Loucy (cell line): ENCODE results near the gene CST3.

Source experiments
- EZH2phosphoT487 ChIP-seq: fragments of 200-600 bp; IDR thresholded peaks from 2 replicates; pipeline ENCODE4 v1.6.1; 2018; ENCODE audit warnings: antibody characterized with exemption, mild to moderate bottlenecking, moderate library complexity, borderline replicate concordance
- TF ChIP-seq, protein P1 (sequence below): fragments of 200-600 bp; sonication (generic); conservative IDR thresholded peaks from 2 replicates; pipeline ENCODE4 v1.5.1; 2014; ENCODE audit warnings: mild to moderate bottlenecking, antibody characterized with exemption, low read length

- TF ChIP-seq, protein P1, sequence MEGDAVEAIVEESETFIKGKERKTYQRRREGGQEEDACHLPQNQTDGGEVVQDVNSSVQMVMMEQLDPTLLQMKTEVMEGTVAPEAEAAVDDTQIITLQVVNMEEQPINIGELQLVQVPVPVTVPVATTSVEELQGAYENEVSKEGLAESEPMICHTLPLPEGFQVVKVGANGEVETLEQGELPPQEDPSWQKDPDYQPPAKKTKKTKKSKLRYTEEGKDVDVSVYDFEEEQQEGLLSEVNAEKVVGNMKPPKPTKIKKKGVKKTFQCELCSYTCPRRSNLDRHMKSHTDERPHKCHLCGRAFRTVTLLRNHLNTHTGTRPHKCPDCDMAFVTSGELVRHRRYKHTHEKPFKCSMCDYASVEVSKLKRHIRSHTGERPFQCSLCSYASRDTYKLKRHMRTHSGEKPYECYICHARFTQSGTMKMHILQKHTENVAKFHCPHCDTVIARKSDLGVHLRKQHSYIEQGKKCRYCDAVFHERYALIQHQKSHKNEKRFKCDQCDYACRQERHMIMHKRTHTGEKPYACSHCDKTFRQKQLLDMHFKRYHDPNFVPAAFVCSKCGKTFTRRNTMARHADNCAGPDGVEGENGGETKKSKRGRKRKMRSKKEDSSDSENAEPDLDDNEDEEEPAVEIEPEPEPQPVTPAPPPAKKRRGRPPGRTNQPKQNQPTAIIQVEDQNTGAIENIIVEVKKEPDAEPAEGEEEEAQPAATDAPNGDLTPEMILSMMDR = no peak
- no peak for TF ChIP-seq EZH2phosphoT487
Measured at GRCh38 chr20:23666698-23667097, 28.9 kb upstream of the CST3 start.
